NCI-H446 (cell line): ENCODE data around the gene FN3KRP.
"Not testable (repeated sequence)": the region's sequence is repeated elsewhere in the genome, so short reads cannot be mapped to it uniquely, and the experiment has no call there.

Experiments used
- DNase-seq, 2 experiments: peaks; one replicate each; lab custom pipeline; 2025; lab: John Stamatoyannopoulos, UW

Gene FN3KRP

GRCh38 chr17:82744736-82745135 is 28.2 kb downstream of the FN3KRP start:
- not testable (repeated sequence) for DNase-seq

DNA sequence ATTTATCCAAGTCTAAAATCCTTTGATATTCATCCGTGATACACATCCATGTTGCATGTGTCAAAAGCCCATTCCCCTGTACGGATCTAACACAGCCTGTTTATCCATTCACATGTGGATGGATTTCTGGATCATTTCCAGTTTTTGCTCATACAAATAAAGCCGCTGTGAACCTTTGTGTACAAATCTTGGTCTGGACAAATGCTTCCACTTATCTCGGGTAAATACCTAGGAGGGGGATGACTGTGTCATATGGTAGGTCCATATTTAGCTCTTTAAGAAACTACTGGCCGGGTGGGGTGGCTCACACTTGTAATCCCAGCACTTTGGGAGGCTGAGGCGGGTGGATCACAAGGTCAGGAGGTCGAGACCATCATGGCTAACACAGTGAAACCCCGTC is 29.0 kb downstream of the FN3KRP start:
- DNase-seq: no peak

DNA sequence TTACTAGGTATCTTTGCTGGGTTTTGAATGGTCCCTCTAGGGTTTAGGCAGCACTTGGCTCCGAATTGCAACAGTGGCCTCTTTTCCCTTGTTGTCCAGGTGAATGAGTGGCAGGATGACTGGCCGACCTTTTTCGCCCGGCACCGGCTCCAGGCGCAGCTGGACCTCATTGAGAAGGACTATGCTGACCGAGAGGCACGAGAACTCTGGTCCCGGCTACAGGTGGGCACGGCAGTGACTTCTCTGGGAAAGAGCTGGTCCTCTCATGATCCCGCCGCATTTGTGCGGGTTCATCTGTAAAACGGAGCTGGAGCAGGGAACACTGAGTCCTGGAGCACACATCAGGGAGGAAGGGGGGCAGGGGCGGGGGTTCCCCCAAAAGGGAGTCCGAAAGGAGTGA is 32.2 kb downstream of the FN3KRP start:
- no peak for DNase-seq

- no peak for DNase-seq
Measured at GRCh38 chr17:82750241-82750908, 33.9 kb downstream of the FN3KRP start.

GRCh38 chr17:82751171-82751570 is 34.7 kb downstream of the FN3KRP start:
- DNase-seq: no peak

GRCh38 chr17:82751571-82752370 is 35.3 kb downstream of the FN3KRP start, which contains the start of gene TBCD:
Gene TBCD, plus strand, starts transcription at chr17:82752065. Its CDS starts 129 bp downstream, at chr17:82752194.
- peak; percentile 84 to 95 for DNase-seq

DNA sequence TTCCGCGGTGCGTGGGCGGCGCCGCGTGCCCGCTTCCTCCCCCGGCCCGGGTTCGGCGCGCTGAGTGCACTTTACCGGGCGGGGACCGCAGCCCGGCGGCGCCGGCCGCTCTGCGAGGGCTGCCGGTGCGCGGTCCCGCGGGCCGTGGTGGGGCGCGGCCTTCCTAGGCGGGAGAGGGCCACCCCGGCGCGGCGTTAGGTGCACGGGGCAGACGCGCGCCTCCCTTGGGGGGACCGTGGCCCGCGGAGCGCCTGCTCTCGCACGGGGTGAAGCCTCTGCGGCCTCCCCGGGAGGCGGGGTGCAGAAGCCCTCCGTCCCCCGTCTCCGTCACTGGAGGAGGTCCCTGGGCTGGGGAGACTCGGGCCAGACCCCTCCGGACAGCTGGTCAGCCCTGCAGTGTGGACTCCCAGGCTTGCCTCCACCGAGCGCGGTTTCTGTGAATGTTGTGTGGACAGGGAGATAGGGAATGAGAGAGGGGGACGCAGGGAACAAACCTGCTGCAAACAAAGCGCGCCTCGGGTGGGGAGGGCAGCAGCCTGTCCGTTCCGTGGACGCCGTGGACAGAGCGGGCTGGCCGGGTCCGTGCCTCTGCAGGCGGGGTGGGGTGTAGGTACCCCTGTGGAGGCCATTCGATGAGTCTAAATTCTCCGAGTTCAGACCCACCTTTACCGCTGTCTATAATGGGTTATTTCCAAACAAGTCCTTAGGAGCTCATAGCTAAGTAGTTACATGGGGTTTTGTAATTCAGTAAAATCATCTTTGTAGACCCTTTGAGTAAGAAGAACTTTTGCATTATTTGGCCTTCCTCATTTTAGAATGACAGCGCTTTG is 36.1 kb downstream of the FN3KRP start:
- DNase-seq: no peak

DNA sequence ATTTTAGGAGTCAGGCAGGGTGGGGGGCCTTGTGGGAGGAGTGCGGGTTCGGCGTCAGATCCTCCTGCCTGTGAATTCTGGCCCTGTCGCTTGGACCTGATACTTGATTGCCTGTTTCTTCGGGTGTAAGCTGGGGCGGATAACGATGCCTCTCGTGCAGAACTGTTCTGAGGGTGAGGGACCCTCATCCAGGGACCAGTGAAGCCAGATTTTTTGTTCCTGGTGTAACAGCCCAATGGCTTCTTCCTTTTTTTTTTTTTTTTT is 36.6 kb downstream of the FN3KRP start:
- no peak for DNase-seq

DNA sequence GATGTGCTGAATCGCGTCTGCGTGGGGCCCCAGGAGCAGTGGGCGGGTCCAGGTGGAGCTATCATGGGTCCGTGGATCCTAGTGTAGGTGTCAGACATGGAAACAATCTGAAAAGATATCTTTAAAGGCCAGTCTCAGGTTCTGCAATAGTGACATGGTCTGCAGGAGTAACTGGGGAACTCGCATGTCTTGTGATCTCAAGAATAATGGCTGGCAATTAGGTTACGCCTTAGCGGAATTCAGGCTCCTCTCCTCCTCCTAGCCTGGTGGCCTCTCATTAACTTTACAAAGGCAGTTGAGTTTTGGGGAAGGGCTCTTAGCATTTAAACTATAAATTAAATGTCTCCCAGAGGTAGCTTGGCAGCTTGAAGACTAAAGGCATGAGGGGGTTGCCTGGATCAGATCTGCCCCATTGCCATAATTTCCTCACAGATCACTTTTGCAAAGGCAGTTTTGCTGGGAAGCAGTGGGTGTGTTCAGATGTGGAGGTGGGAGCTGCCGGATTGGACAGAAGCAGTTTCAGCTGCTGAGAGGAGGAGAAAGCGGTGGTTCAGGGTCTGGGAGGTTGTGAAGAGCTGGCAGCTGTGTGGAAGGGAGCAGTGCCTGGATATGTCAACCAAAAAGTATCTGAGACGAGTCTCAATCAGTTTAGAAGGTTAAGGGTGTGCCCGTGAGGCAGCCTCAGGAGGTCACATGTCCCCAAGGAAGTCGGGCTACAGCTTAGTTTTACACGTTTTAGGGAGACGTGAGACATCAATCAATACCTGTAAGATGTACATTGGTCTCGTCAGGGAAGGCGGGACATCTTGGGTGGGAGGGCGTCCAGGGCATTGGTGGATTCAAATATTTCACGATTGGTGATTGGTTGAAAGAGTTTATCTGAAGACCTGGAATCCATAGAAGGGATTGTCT is 38.0 kb downstream of the FN3KRP start:
- DNase-seq: peak in 1 of 2 experiments; percentile 22

GRCh38 chr17:82756166-82756565 is 39.7 kb downstream of the FN3KRP start:
- DNase-seq: no peak

DNA sequence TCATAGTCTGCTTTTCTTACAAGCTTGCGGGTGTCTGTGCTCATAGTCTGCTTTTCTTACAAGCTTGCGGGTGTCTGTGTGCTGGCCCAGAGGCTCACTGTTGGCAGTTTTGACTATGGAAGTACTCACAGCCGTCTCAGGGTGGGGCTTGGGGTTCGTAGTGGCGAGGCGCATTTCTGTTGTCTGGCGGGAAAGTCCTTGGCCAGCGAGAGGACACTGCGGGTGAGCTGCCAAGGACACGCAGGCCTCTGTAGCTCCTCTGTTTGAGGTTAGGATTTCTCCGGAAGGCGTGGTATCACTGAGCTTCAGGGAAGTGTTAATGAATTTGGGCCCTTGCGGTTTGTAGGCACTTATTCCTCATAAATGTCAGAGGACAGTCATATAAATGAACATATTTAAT is 48.9 kb downstream of the FN3KRP start:
- DNase-seq: no peak

GRCh38 chr17:82767041-82767754 is 50.7 kb downstream of the FN3KRP start:
- peak in 1 of 2 experiments; percentile 54 for DNase-seq

- no peak for DNase-seq
Measured at GRCh38 chr17:82769041-82769440, 52.5 kb downstream of the FN3KRP start.

GRCh38 chr17:82772026-82772425 is 55.5 kb downstream of the FN3KRP start:
- DNase-seq: no peak

GRCh38 chr17:82774456-82774855 is 58.0 kb downstream of the FN3KRP start:
- not testable (repeated sequence) for DNase-seq

DNA sequence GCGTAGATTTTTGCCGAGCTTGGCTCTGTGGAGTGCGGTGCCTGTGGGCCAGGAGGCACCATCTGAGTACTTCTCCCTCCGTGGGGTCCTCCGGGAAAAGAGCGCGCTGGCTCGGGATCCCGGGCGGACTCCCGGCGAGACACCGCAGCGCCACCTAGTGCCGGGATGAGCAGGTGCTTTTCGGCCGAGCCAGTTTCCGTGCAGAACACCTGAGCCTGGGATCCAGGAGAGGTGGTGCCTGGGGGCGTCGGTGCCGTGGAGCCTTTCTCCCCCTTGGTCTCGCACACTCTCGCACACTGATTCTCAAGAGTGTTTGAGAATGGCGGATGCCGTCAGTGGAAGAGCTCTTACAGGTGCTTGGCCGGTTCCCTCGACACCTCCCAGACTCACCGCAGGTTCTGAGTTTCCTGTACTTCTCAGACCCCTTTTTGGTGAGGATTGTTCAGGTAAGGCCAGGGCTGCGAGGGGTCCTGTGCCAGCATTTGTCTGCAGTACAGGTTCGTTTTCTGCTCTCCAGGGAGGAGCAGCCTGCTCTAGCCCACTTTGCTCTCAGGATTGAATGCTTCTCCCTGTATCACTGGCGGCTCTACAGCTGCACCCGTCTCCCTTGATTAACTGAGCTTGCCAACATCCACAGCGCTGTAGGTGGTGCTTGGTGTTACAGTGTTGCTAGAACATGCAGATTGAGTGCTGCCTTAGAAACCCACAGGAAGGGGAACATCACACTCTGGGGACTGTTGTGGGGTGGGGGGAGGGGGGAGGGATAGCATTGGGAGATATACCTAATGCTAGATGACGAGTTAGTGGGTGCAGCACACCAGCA is 58.7 kb downstream of the FN3KRP start:
- DNase-seq: peak in 1 of 2 experiments; percentile 35

- no peak for DNase-seq
Measured at GRCh38 chr17:82776454-82776853, 59.9 kb downstream of the FN3KRP start.
